CD1c-positive myeloid dendritic cell (primary cell): Measurements from ENCODE around the gene HACD3.
A peak's percentile ranks its signal among the peaks of the same experiment; 100 is the strongest.

Experiments
- DNase-seq: peaks from one replicate; pipeline ENCODE4 v3.0.0-alpha.2; 2016; ENCODE audit errors: extremely low spot score

The HACD3 gene

DNA sequence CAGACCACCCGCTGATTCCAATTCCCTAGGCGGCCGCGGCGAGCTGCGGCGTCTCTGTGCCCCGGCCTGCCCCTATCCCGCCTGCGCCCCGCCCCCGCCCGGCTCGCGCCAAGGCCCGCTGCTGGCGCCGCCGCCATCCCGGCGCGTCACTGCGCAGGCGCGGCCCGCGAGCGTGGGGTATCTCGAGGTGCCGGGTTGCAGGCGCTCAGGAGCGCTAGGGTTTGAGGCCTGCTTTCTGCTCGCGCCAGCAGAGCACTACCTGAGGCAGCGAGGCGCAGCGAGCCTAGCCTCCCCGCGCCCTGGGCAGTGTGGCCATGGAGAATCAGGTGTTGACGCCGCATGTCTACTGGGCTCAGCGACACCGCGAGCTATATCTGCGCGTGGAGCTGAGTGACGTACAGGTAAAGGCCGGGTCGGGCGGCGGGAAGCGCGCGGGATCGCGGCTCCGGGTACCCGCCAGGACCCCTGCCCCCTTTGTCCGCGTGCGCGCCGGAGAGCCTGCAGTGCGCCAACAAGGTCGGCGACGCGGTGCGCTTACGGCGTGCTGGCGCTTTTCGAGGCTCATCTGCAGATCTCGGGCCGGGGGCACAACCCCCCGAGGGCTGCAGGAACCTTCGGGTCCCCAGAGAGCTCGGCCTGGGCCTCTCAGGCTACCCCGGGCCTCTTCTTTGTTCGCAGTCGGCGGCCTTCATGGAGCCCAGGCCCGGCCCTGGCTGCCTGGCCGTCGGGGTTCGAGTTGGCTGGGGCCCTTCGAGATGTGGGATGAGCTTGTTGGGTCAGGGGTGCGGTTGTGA, at the start of gene HACD3:
Gene HACD3 (plus strand): TSS at position 146 of the 794 bp plus-strand sequence. CDS start 169 bp downstream, at position 315.
- DNase-seq, result peak; percentile 93

DNA sequence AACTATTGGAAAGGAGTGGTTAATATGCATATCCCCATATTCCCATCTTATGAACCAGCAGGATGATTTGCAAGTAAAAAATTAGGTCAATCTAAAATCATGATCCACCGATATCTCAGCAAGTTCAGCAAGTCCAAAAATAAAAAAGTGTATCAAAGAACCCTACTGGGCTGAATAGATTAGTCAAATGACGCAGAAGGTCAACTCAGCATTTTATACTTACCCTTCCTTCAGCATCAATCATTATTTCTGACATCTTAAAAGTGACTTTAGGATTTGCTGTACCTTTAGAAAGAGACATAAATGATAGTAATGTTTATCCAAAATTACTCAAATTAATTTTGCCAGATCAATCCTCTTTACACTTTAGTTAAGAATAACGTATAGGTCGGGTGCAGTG, 45.4 kb upstream of the HACD3 start:
- DNase-seq, result no peak

DNA sequence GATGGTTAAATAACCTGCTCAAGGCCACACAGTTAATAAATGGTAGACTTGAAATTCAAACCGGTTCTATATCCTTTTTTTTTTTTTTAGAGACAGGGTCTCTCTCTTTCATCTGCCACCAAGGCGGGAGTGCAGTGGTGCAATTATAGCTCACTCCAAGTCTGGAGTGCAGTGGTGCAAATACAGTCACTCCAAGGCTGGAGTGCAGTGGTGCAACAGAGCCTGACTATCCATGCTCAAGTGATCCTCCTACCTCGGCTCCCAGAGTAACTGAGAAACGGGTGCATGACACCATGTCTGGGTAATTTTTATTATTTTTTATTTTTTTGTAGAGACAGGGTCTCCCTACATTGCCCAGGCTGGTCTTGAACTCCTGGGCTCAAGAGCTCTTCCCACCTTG, 36.2 kb upstream of the HACD3 start:
- no peak for DNase-seq

- DNase-seq, result no peak
Measured at GRCh38 chr15:65509321-65509720, 20.9 kb upstream of the HACD3 start.

DNA sequence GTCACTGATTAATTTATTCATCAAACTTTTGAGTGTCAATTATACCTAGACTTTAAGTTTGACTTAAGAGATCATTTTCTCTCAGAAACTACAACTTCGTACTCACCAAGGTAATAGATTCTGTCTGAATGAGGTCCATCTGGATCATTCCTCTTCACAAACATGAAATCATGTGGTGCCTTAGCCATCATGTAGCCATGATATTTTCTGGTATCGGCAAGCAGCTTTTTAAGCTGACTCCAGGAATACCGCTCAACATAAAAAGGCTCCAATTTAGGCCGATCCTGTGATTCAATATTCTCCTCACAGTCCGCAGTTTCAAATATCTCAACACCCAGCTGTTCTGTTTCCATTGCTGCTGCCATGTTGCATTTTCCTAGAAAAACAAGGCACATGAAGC, 18.1 kb upstream of the HACD3 start:
- DNase-seq, result no peak

- DNase-seq, result no peak
Measured at GRCh38 chr15:65512807-65513416, 17.4 kb upstream of the HACD3 start.

GRCh38 chr15:65516997-65517865, 13.0 kb upstream of the HACD3 start, which contains the start of gene DPP8:
Gene DPP8 (minus strand): TSS chr15:65517689. CDS start chr15:65512553, 5,136 bp downstream.
- DNase-seq, result peak; percentile 96

- no peak for DNase-seq
Measured at GRCh38 chr15:65517866-65518207, 12.4 kb upstream of the HACD3 start.

DNA sequence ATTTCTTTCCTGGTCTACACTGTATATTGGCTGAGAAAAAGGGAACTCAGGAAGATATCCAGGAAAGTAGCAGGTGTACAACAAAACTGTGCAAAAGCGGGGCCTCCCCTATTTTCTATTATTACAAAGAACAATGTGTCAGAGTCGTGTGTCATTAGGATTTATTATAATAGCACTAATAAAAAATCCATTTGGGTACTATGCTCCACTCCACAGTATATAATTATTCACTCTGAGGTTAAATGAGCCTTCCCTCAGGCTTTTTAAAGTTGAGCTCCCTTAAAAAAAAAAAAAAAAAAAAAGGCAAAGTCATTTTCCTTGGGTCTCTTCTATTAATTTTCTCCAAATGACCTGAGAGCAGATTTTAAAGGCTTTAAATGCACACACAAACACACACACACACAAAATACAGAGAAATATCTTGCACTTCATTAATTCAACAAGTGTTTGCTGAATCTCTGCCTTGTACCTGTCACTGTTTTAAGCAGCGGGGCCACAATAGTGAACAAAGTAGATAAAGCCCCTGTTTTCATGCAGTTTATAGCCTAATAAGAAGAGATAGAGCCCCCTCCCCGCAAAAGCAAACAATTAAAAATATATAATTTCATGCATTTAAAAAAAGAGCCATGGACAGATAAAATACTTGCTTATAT, 11.5 kb upstream of the HACD3 start:
- no peak for DNase-seq

DNA sequence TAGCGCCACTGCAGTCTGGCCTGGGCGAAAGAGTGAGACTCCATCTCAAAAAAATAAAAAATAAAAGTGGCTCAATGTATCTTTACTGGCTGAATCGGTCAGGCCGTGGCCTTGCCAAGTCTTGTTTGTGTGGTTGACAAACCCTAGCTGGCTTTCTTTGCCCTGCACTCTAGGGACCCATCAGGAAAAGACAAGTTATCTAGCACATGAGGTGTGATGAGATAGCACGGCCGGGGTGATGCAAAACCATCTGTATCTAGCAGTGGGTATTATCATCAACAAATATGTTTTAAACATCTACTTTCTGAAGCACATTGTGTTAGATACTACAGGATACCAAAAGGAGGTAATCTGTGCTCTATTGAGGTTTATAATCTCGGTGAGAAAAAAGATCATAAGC, 8.9 kb upstream of the HACD3 start:
- DNase-seq, result no peak

DNA sequence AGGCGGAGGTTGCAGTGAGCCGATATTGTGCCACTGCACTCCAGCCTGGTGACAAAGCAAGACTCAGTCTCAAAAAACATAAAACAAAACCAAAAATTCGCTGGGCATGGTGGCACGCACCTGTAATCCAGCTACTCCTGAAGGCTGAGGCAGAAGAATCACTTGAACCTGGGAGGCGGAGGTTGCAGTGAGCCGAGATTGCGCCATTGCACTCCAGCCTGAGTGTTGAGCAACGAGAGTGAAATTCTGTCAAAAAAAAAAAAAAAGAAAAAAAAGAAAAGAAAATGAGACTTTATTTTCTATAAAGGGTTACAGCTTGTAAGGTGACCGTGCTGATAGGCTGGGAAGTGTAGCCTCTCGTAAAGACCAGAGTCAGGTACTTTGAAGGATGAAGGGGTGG, 6.0 kb upstream of the HACD3 start:
- DNase-seq, result no peak

DNA sequence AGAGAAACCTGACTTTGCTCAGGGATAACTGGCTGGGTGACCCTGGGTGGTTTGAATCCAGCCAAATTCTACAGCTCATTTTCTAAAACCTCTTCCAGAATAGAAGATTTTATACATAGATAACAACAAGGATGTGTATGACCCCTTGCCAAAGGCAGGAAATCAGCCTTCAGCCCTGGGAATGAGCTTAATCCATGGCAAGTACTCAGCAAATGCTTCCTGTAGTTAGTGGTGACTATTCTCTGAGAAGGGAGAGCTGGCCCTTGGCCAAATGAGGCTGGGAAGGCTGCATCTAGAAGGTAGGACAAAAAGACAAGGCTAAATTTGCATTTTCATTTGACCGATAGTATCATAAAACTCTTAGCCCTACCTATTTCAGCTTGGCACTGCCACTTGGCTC, 4.6 kb upstream of the HACD3 start:
- no peak for DNase-seq

DNA sequence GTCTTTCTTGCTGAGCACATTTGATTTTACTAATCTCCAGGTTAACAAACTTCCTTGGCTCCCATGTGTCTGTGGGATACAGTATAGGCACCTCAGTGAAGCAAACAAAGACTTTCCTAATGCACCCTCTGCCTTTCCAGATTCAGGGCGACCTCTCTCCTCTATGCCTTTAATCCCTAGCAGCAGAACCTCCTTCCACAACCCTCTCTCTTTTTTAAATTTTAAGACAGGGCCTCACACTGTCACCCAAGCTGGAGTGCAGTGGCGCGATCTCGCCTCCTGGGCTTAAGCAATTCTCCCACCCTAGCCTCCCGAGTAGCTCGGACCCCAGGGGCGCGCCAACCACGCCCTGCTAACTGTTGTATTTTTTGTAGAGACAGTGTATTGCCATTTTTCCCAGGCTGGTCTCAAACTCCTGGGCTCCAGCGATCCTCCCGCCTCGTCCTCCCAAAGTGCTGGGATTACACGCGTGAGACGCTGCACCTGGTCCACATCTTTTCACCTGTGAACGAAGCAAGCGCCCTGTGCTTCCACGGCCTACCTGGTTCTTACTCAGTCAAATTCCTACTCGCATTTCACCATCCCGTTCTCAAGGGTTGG, 1.7 kb upstream of the HACD3 start:
- no peak for DNase-seq

DNA sequence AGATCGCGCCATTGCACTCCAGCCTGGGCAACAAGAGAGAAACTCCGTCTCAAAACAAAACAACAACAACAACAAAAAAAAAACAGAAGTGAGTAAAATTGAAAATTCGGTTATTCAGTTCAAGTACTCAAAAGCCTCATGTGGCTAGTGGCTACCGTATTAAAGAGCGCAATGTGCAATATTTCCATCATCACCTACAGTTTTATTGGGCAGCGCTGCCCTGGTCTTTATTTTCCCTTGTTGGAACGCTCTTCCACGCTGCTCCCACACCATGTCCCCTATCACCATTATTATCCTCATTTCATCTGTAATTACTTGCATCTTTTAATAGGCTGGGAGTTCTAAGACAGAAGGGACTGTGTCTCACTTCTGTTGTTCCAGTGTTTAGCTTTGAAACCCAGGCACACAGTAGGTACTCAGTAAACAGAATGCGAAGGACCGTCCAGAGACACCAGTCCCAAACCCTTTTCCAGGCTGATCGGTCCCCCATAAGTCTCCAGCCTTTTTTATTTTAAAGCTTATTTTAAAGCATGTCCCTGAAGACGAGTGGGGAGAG, 423 bp upstream of the HACD3 start:
- no peak for DNase-seq

DNA sequence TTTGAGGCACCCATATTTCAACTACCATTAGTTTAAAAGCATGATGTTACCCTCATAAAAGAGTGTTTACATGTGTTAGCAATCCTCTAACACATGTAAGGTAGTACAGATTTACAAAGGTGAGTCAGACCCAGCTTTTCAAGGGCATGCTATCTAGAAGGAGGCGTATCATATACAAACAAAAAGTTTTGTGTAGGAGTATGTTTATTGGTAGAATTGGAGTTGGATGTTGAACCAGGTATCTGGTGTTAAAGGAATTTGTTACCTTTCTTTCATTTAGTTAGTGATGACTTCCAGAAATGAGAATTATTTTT, 2.4 kb downstream of the HACD3 start:
- no peak for DNase-seq

DNA sequence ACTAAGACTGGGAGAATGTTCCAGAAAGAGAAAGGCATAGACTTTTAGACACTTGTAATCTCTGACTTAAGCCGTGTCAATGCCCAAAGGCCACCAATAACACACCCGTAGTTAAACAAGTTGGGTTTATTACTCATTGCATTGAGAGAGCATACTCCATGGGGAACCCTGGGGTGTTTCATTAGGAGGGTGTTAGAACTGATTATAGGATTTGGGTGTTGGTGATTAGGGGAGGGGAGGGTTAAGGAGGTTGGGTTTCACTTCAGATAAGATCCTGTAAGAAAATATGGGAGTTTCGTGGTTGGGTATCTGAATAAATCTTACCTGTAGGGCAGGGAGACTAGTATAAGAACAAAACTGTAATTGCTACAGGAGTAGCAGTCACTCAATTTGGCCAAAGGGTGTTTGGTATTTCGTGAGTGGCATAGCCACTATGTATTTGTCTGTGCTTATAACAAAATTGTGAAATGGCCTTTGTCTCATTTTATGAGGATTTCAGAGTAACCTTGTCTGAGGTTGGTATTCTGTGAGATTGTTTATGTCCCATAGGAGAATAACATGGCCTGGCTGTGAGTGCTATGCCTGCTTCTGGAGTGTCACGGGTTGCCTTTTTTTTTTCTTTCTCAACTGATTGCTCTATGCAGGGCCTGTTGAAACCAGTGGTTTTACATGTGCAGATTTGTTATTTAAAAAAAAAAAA, 2.9 kb downstream of the HACD3 start:
- DNase-seq, result no peak

GRCh38 chr15:65535192-65535591, 4.9 kb downstream of the HACD3 start:
- no peak for DNase-seq

DNA sequence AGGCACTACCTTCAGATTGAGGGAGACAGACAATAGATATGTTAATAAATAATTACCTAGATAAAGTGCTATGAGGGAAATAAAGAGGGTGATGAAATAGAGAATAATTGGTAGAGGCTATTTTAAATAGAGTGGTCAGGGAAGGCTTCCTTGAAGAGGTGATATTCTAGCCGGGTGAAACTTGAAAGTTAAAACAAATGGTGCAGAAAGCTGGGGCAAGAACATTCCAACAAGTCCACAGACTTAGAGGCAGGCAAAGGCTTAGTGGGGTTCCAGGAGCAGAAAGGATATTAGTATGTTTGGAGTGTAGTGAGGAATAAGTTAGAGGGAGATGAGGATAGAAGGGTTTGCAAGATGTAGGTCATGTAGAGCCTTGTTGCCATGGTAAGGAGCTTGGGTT, 10.1 kb downstream of the HACD3 start:
- no peak for DNase-seq

- DNase-seq, result no peak
Measured at GRCh38 chr15:65541231-65541820, 11.1 kb downstream of the HACD3 start.

- DNase-seq, result no peak
Measured at GRCh38 chr15:65547841-65548240, 17.6 kb downstream of the HACD3 start.
